AG09309 (cell line): ENCODE measurements around the gene PIK3C3.
A peak's percentile ranks its signal among the peaks of the same experiment; 100 is the strongest.

ENCODE experiments used
- DNase-seq: peaks from one replicate; pipeline ENCODE4 v3.0.0-alpha.2; 2010; ENCODE audit warnings: low read depth
- H3K4me3 ChIP-seq: 2 replicates; pipeline ENCODE4 v1.5.1; 2011; ENCODE audit warnings: mild to moderate bottlenecking, low read depth, low read length, moderate library complexity; ENCODE audit not compliant: control insufficient read depth
- TF ChIP-seq, protein P1 (sequence below): IDR thresholded peaks from 2 replicates; pipeline ENCODE4 v1.5.1; 2011; ENCODE audit warnings: mild to moderate bottlenecking, low read depth, low read length, inconsistent platforms; ENCODE audit not compliant: insufficient read depth, control insufficient read depth; ENCODE audit errors: missing control alignments

Gene PIK3C3

DNA sequence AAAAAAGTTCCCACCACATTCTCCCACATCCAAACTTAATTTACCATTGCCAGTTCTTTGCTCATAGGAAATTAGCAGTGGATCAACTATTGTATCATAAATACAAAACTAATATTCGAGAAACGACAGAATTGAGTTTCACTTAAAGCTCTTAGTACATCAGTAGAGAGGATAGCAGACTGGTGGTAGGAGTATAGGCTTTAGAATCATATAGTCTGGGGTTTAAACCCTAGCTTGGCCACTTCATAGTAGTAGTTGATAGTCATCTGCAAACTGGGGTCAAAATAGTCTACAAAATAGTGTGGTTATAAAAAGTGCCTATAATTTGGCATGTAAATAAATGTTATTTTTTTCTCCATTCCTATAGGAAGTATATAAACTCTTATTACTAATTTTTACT lies 30.9 kb downstream of the PIK3C3 start:
- no peak overlapping the region for H3K4me3 ChIP-seq
- TF ChIP-seq, protein P1, sequence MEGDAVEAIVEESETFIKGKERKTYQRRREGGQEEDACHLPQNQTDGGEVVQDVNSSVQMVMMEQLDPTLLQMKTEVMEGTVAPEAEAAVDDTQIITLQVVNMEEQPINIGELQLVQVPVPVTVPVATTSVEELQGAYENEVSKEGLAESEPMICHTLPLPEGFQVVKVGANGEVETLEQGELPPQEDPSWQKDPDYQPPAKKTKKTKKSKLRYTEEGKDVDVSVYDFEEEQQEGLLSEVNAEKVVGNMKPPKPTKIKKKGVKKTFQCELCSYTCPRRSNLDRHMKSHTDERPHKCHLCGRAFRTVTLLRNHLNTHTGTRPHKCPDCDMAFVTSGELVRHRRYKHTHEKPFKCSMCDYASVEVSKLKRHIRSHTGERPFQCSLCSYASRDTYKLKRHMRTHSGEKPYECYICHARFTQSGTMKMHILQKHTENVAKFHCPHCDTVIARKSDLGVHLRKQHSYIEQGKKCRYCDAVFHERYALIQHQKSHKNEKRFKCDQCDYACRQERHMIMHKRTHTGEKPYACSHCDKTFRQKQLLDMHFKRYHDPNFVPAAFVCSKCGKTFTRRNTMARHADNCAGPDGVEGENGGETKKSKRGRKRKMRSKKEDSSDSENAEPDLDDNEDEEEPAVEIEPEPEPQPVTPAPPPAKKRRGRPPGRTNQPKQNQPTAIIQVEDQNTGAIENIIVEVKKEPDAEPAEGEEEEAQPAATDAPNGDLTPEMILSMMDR = no peak
- DNase-seq = no peak

DNA sequence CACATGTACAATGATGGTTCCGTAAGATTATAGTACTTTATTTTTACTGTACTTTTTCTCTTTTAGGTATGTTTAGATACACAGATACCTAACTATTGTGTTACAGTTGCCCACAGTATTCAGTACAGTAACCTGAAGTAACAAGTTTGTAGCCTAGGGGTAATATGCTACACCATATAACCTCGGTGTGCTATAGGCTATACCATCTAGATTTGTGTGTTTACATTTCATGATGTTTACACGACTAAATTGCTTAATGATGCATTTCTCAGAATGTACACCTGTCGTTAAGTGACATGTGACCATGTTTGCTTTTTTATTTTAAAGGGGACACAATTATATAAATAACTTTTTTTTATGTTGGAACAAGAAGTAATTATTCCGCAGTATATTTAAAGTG lies 34.5 kb downstream of the PIK3C3 start:
- DNase-seq = no peak
- TF ChIP-seq, protein P1 = no peak

DNA sequence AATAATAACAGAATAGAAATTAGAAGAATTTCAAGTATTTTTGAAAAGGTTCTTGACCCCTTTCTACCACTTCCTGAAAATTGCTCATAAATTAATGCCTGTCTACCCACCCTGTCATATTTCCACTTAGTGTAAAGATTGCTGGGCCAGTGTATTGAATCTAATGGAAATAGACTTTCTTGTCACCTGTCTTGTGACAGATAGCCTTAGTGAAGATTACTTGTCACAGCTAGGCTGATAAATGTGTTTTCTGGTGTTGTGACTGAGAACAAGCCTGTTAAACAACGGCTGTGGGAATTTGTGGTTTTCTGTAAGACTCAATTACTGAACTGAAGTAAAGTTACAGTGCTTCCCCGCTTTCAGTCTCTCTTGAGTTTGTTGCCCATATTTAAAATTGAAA lies 37.0 kb downstream of the PIK3C3 start:
- TF ChIP-seq, protein P1 = no peak
- H3K4me3 ChIP-seq = no peak overlapping the region
- no peak for DNase-seq

More for the DNA sequence above, 34.5 kb downstream of the PIK3C3 start:
- no peak overlapping the region for H3K4me3 ChIP-seq

DNA sequence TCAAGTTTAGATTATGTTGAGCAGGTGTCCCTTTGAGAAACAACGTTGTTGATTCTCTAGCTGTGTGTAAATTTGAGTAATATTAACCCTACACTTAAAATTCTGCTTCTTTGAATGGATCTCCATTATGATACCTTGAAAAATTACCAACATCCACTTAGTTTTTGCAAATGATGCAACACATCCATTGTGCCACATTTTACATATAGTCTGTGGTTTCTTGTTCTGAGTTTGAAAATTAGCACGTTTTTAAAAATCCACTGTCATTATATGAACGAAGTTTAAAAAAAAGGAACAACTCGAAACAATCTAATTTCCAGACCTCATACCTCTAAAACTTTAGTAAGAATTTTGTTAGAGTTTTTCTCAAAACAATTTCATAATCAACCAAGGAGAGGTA lies 37.7 kb downstream of the PIK3C3 start:
- no peak overlapping the region for H3K4me3 ChIP-seq
- no peak for DNase-seq
- TF ChIP-seq, protein P1 = no peak

DNA sequence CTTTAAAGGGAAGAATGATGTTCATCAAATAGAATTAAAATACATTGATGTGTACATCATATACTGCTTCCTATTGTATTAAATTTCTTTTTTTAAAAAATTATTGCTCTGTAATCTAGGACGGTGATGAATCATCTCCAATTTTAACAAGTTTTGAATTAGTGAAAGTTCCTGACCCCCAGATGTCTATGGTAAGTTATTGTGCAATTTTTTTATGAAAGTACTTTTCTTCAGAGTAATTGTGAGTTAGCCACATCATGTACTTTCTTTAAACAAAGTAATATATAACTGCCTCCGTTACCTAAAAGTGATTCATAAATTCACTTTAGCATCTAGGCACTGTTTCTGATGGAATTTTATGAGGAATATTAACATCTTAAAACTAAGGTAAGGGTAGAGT lies 38.1 kb downstream of the PIK3C3 start:
- no peak overlapping the region for H3K4me3 ChIP-seq
- peak; percentile 33 for DNase-seq
- TF ChIP-seq, protein P1 = no peak

DNA sequence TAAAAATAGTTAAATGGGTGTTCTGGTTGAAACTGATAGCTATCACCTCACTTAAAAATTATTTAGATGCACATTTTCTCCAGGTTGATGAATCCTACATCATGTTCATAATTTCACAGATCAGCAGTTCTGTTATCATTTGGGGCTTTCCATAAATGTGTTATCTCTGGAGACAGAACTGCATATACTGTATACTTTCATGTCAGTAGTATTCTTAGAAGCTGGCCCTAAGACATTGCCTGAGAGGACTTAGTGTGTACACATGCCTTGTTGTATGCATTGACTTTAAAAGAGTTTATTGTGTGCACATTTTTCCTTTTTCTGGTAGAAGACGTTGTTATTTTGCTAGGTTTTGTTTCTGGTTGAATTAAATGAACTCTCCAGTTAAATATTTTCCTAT lies 41.0 kb downstream of the PIK3C3 start:
- DNase-seq = no peak
- TF ChIP-seq, protein P1 = no peak
- H3K4me3 ChIP-seq = no peak overlapping the region

DNA sequence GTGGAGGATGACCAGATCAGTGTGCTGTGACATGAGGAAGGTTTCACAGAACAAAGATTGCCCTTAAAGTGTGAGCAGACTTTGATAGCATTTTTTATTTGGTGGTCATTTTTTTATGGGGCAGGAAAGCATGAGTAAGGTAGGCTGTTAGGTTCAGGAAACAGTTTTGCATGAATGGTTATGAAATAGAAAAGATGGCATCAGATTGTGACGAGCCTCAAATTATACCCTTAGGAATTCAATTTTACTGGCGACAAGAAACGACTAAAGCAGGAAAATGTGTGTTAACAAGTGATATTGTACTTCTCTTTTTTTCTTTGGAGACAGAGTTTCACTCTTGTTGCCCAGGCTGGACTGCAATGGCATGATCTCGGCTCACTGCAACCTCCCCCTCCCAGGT lies 44.7 kb downstream of the PIK3C3 start:
- TF ChIP-seq, protein P1 = no peak
- H3K4me3 ChIP-seq = no peak overlapping the region
- no peak for DNase-seq
